Nucleus accumbens (tissue), 56 donors: ENCODE data around the gene KRTAP10-11.
"Not testable (repeated sequence)": the region's sequence is repeated elsewhere in the genome, so short reads cannot be mapped to it uniquely, and the experiment has no call there.

Experiments
- DNase-seq, 56 donors: peaks; one replicate each; lab custom pipeline; 2025; lab: John Stamatoyannopoulos, UW

Gene KRTAP10-11

DNA sequence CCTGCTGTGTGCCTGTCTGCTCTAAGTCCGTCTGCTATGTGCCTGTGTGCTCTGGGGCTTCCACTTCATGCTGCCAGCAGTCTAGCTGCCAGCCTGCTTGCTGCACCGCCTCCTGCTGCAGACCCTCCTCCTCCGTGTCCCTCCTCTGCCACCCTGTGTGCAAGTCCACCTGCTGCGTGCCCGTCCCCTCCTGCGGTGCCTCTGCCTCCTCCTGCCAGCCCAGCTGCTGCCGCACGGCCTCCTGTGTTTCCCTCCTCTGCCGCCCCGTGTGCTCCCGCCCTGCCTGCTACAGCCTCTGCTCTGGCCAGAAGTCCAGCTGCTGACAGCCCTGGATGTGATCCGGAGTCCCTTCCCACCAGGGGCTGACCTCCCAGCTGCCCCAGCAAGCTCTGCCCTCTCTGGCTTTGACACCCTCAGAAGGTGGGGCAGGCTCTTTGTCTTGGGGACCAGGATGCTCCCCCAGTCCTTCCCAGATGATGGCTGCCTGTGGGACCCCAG, 8.3 kb upstream of the KRTAP10-11 start:
- not testable (repeated sequence) for DNase-seq

DNA sequence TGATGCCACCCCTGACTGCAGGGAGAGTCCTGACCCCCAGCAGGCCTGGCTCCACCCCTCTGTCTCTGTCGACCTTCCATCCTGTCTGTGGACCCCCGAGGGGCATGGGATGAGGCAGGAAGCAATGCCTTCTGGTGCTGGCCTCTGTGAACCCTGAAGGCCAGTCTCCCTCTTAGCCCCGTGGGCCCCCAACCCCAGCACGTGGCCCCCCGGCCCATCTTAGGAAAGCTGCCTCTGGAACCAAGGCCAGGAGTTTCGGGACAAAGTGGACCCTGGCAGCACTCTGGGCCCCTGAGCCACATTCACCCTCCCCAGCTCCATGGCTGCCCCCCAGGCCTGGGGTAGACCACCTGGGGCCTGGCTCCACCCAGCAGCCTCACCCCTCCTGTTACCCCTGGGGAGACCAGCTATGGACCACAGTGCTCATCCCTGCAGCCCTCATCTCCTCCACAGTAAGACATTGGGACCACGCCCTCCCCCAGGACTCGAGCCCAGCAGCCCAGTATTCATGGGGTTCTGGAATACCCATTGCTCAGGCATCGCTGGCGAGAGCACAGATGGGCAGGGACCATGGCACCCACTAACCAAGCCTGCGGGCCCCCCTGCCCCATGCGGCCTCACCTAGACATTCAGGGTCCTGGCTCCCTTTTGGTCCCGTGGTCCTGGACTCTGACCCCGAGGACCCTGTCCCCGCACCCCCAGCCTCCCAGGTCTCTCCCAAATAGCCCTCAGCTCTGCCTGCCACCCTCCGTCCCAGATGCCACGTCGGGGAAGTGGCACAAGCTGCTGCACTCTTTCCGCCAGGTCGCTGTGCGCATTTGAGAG, 7.5 kb upstream of the KRTAP10-11 start:
- not testable (repeated sequence) for DNase-seq

DNA sequence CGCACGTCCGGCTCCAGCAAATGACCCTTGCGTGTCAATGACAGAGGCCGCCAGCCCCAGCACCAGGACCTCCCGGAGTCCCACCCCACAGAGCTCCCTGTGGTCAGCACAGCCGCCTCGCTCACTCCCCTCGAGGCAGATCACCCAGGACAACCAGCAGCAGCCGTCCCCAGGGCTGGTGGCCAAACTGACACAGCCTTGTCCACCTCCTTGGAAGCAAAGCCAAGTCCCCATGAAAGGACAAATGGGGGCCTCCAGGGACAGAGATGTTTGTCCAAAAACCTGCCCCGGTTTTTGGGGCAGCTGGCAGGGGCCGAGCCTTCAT, 6.9 kb upstream of the KRTAP10-11 start:
- DNase-seq: no peak

DNA sequence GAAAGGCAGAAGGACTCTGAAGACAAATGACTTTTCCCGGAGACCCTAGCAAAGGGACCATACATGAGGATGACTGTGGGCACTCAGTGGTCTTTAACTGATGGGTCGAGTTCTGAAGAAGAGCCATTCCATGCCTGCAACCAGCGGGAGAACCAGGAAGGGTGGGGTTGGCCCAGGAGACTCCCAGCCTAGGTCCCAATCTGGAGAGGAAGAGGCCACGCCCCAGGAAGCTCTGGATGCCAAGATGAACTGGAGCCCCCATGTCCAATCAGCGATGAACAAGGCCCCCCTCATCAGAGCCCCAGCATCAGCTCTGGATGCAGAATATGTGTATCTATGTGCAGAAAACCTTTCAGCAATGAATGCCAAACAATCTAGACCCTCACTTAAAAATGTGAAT, 5.5 kb upstream of the KRTAP10-11 start:
- no peak for DNase-seq

DNA sequence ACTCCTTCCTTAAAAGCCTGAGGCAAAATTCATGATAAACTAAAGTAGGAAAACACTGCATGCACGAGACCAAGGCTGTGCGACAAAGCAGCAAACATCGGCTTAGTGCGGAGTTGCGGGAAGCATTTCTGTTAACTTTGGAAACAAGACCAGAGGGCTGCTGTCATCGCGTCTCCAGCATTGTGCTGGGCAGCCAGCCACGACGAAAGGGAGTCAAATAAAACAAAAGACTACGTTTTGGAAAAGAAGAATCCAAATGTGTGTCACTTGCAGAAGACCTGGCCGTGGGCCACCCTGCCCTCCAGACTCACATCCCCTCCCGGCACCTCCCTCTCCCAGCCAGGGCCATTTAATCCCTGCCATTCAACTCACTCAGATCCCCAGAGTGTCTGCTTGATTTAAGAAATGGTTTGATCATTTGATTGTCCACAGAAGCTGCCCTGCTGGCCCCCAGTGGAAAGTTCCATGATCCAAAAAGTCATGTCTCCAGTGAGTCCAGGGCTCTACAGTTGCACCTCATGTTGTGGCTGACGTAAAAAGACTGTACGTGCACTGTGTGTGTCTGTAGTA, 2.4 kb upstream of the KRTAP10-11 start:
- no peak for DNase-seq

DNA sequence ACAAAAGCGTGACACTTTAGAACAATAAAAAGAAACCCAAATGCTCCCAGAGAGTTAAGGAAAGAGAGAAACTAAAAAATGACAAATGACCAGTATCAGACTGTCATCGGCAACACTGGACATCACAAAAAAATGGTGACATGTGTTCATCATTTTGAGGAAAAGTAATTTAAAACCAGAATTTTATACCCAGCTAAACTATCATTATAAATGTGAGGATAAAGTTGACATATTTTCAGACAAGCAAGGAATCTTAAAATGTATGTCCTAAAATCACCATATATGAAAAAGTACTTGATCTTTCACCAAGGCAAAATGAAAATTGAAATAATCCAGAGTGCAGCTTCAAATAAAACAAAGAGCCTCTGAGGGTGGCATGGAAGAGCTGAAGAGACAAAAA, 1.3 kb upstream of the KRTAP10-11 start:
- no peak for DNase-seq

DNA sequence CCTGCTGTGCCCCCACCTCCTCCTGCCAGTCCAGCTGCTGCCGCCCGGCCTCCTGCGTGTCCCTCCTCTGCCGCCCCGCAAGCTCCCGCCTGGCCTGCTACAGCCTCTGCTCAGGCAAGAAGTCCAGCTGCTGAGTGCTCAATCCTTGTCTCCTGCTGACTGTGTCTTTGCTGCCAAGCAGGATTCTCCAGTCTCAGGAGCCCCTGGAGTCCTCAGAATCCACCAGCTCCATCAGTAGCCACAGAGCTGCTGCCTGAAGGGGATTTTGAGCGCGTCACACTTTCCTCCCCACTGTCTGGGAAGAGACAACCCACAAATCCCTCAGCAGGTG, 973 bp downstream of the KRTAP10-11 start:
- DNase-seq: no peak

DNA sequence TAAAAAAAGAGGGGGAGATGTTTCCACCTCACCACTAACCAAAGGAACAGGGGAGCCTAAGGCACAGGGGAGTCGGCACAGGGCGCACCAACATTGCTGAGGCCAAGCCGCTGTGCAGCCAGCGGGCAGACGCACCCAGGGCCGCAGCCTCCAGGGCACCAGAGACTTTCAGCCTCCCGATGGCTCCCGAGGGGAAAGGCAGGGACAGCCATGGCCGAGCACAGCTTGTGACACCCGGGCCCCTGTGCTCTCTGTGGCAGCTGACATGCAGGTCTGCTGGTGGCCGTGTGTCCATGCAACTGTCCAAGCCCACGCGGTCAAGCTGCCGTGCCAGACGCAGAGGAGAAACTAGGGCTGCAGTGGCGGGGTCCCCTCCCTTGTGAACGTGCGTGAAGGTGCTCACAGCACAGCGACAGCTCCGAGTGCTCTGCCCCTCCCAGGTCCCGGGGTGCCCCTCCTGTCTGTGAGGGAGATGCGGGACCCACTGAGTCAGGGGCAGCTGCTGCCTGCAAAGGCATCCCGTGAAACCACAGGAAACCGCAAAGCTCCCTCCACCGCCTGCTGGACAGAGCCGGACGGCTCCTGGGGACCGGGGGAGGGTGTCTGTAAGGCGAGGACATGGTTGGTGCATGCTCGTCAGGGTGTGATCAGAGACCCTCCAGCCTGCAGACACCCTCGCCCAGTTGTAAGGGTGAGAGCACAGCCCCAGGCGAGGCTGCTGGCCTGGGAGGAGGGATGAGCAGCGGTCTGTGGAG, 2.5 kb downstream of the KRTAP10-11 start:
- DNase-seq: no peak

DNA sequence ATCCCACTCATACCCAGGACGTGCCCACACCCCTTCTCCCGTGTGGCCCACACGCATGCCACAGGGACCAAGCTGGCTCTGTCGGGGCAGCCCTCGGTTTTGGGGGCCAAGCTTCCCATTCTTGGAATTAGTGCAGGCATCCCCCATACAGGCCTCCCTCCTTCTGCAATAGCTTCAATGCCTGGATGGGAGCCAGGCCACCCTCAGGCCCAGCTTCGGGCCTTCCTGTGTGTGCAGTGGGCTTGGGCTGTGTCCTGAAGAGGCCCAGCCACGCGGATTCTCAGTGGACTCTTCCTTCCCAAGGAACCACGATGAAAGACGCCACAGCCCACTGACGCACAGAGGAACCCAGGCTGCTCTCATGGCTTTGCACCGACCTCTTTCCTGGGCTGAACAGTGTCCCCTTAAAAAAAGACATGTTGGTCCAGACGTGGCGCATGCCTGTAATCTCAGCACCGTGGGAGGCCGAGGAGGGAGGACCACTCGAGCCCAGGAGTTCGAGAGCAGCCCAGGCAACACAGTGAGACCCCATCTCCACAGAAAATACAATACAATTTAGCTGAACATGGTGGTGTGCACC, 3.4 kb downstream of the KRTAP10-11 start:
- DNase-seq: no peak

DNA sequence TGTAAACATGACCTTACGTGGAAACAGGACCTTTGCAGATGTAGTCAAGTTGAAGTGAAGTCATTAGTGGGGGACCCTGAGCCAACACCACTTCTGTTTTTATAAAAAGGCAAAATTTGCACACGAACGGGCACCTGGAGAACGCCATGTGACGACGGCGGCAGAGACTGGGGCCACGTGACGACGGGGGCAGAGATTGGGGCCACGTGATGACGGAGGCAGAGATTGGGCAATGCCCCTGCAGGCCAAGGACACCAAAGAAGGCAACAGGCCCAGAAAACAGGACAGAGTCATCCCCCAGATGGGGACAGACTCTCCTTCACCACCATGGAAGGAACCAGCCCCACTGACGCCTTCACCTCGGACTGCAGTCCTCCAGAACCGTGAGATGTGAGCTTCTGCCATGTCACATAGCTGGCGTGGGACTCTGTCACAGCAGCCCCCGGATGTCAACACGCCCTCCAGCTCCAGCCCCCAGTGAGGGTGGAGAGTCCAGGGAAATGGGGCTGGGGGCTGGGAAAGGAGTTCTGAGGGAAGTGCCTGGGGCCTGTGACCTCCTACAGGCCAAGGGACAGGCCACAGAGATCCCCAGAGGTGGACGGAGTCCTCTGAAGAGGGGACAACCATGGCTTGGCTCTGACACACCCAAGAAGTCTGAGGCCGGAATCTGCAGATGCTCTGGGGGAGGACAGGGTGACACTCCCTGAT, 4.2 kb downstream of the KRTAP10-11 start:
- DNase-seq: no peak

DNA sequence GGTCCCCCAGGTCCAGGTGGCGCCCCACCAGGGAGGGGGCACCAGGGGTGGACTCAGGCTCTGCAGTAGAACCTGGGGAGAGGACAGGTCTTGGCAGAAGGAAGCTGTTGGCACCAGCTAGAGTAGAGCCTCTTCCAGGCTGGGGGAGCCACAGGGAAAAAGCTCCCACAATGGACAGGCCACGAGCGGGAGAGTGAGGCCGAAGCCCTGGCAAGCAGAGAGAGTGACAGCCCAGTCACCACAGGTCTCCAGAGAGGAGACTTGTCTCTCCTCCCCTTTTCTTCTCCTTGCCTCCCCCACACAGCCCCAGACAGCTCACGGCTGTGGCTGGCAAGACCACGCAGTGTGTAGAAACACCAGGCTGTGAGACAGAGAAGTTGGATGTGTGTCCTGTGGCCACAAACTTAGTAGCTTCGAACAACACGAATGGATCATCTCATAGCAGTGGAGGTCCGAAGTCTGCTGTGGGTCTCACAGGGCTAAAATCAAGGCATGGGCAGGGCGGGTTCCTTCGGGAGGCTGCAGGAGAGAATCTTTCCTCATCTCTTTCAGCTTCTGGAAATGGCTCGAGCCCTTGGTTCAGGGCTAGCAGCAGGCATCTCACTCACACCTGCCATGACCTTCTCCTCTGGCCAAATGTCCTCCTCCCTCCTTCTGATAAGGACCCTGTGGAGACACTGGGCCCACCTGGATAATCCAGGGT, 4.9 kb downstream of the KRTAP10-11 start:
- no peak for DNase-seq

DNA sequence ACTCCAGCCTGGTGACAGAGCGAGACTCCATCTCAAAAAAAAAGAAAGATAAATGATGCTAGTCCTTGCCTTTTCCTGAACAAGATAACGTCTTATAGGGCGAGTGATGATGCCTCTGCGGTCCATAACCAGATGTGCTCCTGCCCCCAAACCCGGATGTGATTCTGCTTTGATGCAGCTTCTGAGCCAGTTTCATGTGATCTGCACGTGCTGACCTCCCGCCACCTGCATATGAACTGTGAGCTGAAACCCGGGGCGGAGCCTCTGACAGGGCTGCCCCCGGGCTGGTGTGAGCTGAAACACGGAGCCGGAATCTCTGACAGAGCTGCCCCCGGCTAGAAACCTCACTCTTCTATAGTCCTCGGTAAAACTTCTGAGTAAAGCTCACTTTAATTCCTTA, 6.9 kb downstream of the KRTAP10-11 start:
- DNase-seq: no peak

DNA sequence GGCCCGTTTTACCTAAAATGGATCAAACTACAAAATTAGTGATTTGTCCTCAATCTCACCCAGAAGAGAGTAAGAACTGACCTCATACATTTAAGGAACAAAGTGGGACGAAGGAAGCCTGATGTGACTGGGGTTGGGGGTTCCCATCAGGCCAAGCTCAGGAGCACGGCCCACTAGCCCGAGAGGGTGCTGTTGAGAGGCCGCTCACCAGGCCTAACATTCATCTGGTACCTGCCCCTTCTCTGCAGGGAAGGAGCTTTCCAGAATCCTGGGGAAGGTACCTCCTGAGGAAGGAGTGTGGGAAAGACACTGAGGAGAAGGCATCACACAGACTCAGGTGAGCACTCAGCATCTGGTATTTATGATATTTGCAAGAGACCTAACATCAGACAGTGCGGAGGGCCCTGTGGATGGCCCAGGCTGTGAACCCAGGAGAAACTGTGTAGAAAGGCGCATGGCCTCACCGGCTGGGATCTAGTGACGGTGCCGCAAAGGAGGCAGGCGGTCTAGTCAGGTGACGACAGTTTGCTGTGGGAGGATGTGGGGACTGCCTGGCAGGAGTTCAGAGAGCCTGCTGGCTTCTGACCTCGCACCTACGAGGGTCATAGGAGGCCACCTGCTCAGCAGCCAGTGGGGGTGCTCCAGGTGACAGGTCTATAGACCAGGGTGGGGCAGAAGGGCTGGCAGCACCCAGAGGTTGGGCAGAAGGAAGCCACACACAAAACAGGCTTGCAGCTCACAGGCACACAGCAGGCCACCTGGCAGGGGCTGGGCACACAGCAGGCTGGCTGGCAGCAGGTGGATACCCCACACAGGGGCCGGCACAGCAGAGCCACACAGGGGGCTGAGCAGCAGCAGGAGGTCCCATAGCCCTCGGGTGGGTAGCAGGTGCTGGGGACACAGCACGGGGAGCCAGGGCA, 7.7 kb downstream of the KRTAP10-11 start:
- no peak for DNase-seq

DNA sequence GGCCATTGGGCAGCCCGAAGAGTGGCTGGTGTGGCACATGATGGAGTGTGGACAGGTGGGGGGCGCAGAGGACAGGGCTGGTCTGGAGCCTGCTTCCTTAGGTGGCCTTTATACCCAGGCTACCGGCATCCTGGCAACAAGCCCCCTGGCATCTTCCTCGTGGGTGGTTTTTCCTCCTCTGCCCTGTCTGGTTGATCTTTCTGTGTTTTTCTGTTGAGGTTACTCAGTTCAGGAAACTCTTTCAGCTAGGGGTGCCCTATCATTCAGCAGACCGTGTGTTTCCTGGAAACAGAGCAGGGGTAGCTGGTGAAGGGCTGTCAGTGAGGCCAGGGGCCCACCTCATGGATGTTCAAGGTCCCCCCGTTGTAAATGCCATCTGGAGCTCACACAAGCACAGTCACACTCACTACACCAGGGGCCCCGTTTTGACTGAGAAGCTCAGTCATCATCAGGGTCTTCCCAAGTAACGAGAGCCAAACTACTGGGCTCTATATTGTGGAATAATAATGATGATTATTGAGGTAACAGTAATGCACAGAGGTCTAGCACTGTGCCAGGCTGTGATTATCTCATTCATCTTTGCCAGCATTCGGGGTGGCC, 8.5 kb downstream of the KRTAP10-11 start, which contains the start of gene KRTAP12-4:
KRTAP12-4 (minus strand) TSS at position 84 of the 600 bp plus-strand sequence; CDS start at position 39, 45 bp downstream.
- DNase-seq: no peak

DNA sequence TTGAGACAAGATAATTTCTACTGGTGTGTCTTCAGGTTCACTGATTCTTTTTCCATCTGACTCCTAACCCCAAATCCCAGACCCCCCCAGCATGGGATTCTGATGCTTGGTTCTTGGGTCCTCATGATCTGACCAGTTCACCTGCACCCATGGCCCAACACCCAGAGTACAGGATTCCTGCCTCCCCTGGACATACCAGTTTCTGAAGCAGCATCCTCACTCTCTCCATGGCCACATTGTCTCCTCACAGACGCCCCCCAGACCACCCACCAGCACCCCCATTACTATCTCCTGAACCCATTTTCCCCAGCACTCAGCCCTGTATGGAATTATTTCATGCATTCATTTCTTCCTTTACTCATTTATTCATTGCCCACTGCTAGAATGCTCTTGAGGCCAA, 10.7 kb downstream of the KRTAP10-11 start:
- DNase-seq: no peak

DNA sequence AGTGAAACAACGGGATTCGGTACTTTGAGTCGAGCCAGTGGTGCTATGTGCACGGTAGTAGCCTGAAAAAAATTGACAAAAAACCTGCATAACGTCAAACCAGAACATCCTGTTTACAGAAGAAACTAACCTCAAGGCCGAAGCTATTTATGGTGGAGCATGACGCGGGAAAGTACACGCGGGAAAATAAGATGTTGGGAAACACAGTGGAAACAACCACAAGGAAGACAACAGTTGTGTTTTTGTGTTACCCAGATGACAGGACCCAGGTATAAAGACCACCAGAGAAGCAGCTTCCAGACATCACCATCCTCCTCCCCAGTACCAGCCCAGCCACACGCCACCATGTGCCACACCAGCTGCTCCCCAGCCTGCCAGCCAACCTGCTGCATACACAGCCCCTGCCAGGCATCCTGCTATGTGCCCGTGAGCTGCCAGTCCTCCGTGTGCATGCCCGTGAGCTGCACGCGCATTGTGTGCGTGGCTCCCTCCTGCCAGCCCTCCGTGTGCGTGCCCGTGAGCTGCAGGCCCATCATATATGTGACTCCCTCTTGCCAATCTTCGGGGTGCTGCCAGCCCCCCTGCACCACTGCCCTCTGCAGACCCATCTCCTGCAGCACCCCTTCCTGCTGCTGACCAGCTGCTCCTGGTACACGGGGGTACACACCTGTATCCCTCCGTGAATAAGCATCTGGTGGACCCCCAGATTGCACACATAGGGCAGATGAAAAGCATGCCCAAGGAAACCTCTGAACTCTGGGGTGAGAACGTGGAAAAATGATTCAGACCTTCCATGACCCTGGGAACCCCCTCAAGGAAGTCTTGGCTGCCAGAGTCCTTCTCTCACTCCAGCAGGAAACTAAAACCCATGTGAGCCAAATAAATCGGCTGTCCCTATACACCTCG, 11.7 kb downstream of the KRTAP10-11 start, which contains the start of gene KRTAP12-3:
KRTAP12-3 (plus strand) TSS at position 298 of the 906 bp plus-strand sequence; CDS start at position 346, 48 bp downstream.
- no peak for DNase-seq

DNA sequence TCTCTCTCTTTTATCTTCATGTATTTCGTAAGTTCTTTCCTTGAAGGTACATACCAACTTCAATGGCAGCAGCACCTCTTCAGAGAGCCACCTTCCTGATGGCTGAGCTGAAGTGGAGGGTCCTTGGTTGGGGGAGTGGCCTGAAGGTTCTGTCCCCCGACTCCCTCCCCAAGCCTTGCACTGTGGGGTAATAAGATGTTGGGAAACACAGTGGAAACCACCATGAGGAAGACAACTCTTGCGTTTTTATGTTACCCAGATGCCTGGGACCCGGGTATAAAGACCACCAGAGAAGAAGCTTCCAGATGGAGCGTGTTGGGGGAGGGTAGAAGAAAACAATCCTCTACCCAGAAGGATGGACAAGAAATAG, 12.3 kb downstream of the KRTAP10-11 start:
- DNase-seq: no peak
